ENCODE data around the gene SLC24A3. TPM values are rescaled to one million over a fixed set of nuclear protein-coding genes. Genes with fewer than 3 reads are reported as not detected.

SLC24A3 gene
- total RNA-seq, 1 donor from 2014 or later: 0.21 TPM

GRCh38 chr20:19582782-19583181, 370.3 kb downstream of the SLC24A3 start:
- Mint-ChIP-seq H3K27me3 (ENCODE audit: insufficient read depth, low read depth) (peaks cover 7% of the 10 kb centered on the region), H3K27ac (peak overlapping the region; percentile 11), H3K36me3 (no peaks in the 10 kb centered on the region), H3K9me3 (no peaks in the 10 kb centered on the region), H3K4me3 (no peak overlapping the region), H3K4me1 (peaks cover 12% of the 10 kb centered on the region)
- no peaks in the 10 kb centered on the region for H3K36me3 ChIP-seq
- H3K27me3 ChIP-seq: no peaks in the 10 kb centered on the region
- H3F3A ChIP-seq (ENCODE audit: low read depth): no peaks in the 10 kb centered on the region
- no peaks in the 10 kb centered on the region for H3K4me1 ChIP-seq
- H3K27ac ChIP-seq: no peak overlapping the region
- no peak for DNase-seq (ENCODE audit: low spot score)
- H3K9me3 ChIP-seq (ENCODE audit: low read depth): no peaks in the 10 kb centered on the region
- no peak overlapping the region for H3K9ac ChIP-seq
- H2AFZ ChIP-seq (replicated peaks): no peak overlapping the region
- H4K20me1 ChIP-seq (ENCODE audit: low read depth): no peaks in the 10 kb centered on the region
- no peak overlapping the region for H3K4me3 ChIP-seq
- H3K4me2 ChIP-seq: no peak overlapping the region
- TF ChIP-seq EZH2phosphoT487 (IDR thresholded peaks at IDR 0.05) (no peak), EZH2 (IDR thresholded peaks at IDR 0.05) (no peak), CTCF (IDR thresholded peaks at IDR 0.05) (no peak)
- no peaks in the 10 kb centered on the region for H3K79me2 ChIP-seq (ENCODE audit: low read depth)

GRCh38 chr20:19583532-19584175, 371.2 kb downstream of the SLC24A3 start:
- H3K79me2 ChIP-seq (ENCODE audit: low read depth): no peaks in the 10 kb centered on the region
- H3K4me1 ChIP-seq: no peaks in the 10 kb centered on the region
- H3K4me3 ChIP-seq: no peak overlapping the region
- H4K20me1 ChIP-seq (ENCODE audit: low read depth): no peaks in the 10 kb centered on the region
- peak overlapping the region; percentile 40 for H3K4me2 ChIP-seq
- H3K27ac ChIP-seq: no peak overlapping the region
- no peaks in the 10 kb centered on the region for H3K36me3 ChIP-seq
- no peak overlapping the region for H3K9ac ChIP-seq
- peaks cover 8% of the 10 kb centered on the region for H3K4me1 Mint-ChIP-seq
- H3K9me3 Mint-ChIP-seq: no peaks in the 10 kb centered on the region
- peaks cover 7% of the 10 kb centered on the region for H3K27me3 Mint-ChIP-seq (ENCODE audit: insufficient read depth, low read depth)
- H3K4me3 Mint-ChIP-seq: no peak overlapping the region
- DNase-seq (ENCODE audit: low spot score): peak; percentile 87
- H3K36me3 Mint-ChIP-seq: no peaks in the 10 kb centered on the region
- peak overlapping the region; percentile 70 for H2AFZ ChIP-seq (replicated peaks)
- H3K27ac Mint-ChIP-seq: peak overlapping the region; percentile 26
- no peaks in the 10 kb centered on the region for H3K9me3 ChIP-seq (ENCODE audit: low read depth)
- no peaks in the 10 kb centered on the region for H3F3A ChIP-seq (ENCODE audit: low read depth)
- no peak for TF ChIP-seq EZH2phosphoT487 (IDR thresholded peaks at IDR 0.05)
- peak; percentile 36 for TF ChIP-seq EZH2 (IDR thresholded peaks at IDR 0.05)
- TF ChIP-seq CTCF (IDR thresholded peaks at IDR 0.05): peak; percentile 97
- H3K27me3 ChIP-seq: no peaks in the 10 kb centered on the region

- H3K79me2 ChIP-seq (ENCODE audit: low read depth): no peaks in the 10 kb centered on the region
- peaks cover 4% of the 10 kb centered on the region for H3K27me3 Mint-ChIP-seq (ENCODE audit: insufficient read depth, low read depth)
- no peaks in the 10 kb centered on the region for H3K36me3 Mint-ChIP-seq
- no peak overlapping the region for H2AFZ ChIP-seq (replicated peaks)
- no peaks in the 10 kb centered on the region for H3K36me3 ChIP-seq
- no peaks in the 10 kb centered on the region for H3F3A ChIP-seq (ENCODE audit: low read depth)
- no peak overlapping the region for H3K27ac ChIP-seq
- H3K27ac Mint-ChIP-seq: no peak overlapping the region
- H3K4me1 Mint-ChIP-seq: peaks cover 6% of the 10 kb centered on the region
- H3K9me3 ChIP-seq (ENCODE audit: low read depth): no peaks in the 10 kb centered on the region
- no peak overlapping the region for H3K4me3 ChIP-seq
- H3K9me3 Mint-ChIP-seq: no peaks in the 10 kb centered on the region
- no peak overlapping the region for H3K4me3 Mint-ChIP-seq
- no peak overlapping the region for H3K9ac ChIP-seq
- TF ChIP-seq EZH2phosphoT487 (IDR thresholded peaks at IDR 0.05) (no peak), CTCF (IDR thresholded peaks at IDR 0.05) (no peak), EZH2 (IDR thresholded peaks at IDR 0.05) (no peak)
- no peaks in the 10 kb centered on the region for H3K27me3 ChIP-seq
- no peaks in the 10 kb centered on the region for H4K20me1 ChIP-seq (ENCODE audit: low read depth)
- H3K4me2 ChIP-seq: no peak overlapping the region
- no peaks in the 10 kb centered on the region for H3K4me1 ChIP-seq
- no peak for DNase-seq (ENCODE audit: low spot score)
Observed at GRCh38 chr20:19588241-19588640, 375.8 kb downstream of the SLC24A3 start.
